Measurements from ENCODE around the gene SKP2. TPM values are rescaled to one million over a fixed set of nuclear protein-coding genes. Genes with fewer than 3 reads are reported as not detected.

SKP2 gene
- polyA plus RNA-seq, 4 donors, result 1.4 to 73.0 (median 7.9) TPM

- Histone ChIP-seq H3K9me3 (ENCODE audit: control insufficient read depth in 2 of 2, insufficient read depth in 1 of 2, low read depth in 1 of 2, low read length in 1 of 2) (no peaks in the 10 kb centered on the region), H3K27ac (ENCODE audit: low read depth in 1 of 3, low read length in 2 of 3) (no peak overlapping the region), H3K27me3 (ENCODE audit: control insufficient read depth in 3 of 3, insufficient read depth in 3 of 3, low read length in 3 of 3) (no peaks in the 10 kb centered on the region), H3K4me3 (ENCODE audit: low read depth in 1 of 3, low read length in 3 of 3) (no peak overlapping the region), H3K36me3 (ENCODE audit: control insufficient read depth in 3 of 3, insufficient read depth in 2 of 3, low read depth in 1 of 3, low read length in 3 of 3) (no peaks in the 10 kb centered on the region), H3K4me1 (ENCODE audit: control insufficient read depth in 3 of 3, insufficient read depth in 2 of 3, low read depth in 1 of 3, low read length in 2 of 3) (peaks cover 0 to under 1% (median 0%) of the 10 kb centered on the region in 3 donors)
- WGBS, 3 donors, result 74 to 89% (median 83%) methylated on average over 3 of the region's 3 CpGs
- DNase-seq (no peak), FAIRE-seq (no peak)
Observed at GRCh38 chr5:36232533-36232932, 80.6 kb downstream of the SKP2 start.

Other genes starting within 250 kb of the SKP2 start
- gene CAPSL, start 213.5 kb upstream of the SKP2 start, polyA plus RNA-seq, result under 1 TPM in 1 of 4 donors, not detected in 3; 0.55 TPM
- gene UGT3A1, start 160.7 kb upstream of the SKP2 start, polyA plus RNA-seq, result 100 to 1,000 TPM in 1 of 4 donors, 1 to 10 TPM in 3; 1.3 to 180 (median 1.9) TPM
- gene UGT3A2, start 85.2 kb upstream of the SKP2 start, polyA plus RNA-seq, result 1 to 10 TPM in 1 of 4 donors, under 1 TPM in 1, not detected in 2; 0.42 to 6.9 TPM
- gene LMBRD2, start 224 bp upstream of the SKP2 start, polyA plus RNA-seq, result 10 to 100 TPM in 1 of 4 donors, 1 to 10 TPM in 3; 1.6 to 23.5 (median 3.5) TPM
- gene NADK2, start 89.8 kb downstream of the SKP2 start, polyA plus RNA-seq, result 10 to 100 TPM; 13.0 to 59.1 (median 14.2) TPM
- under 1 TPM in 2 of 4 donors, not detected in 2; 0.25 to 0.31 TPM for gene RANBP3L, start 149.8 kb downstream of the SKP2 start, polyA plus RNA-seq

Measured in small intestine (tissue), 7 donors.